Type B pancreatic cell (in vitro differentiated cells): ENCODE measurements around the gene PLA2R1. TPM values are rescaled to one million over a fixed set of nuclear protein-coding genes. Genes with fewer than 3 reads are reported as not detected.
A peak's percentile ranks its signal among the peaks of the same experiment; 100 is the strongest.

Source experiments
- DNase-seq: peaks from one replicate; pipeline ENCODE4 v3.0.0; 2021; ENCODE audit warnings: mixed read lengths; ENCODE audit not compliant: unreplicated experiment; ENCODE audit errors: extremely low spot score
- H3K27ac Mint-ChIP-seq: 2 replicates; pipeline ENCODE4 v1.8.0; 2021; ENCODE audit warnings: mild to moderate bottlenecking, mixed read lengths
- H3K27me3 Mint-ChIP-seq: 2 replicates; pipeline ENCODE4 v1.8.0; 2021; ENCODE audit warnings: mixed read lengths
- H3K36me3 Mint-ChIP-seq: 2 replicates; pipeline ENCODE4 v1.8.0; 2021; ENCODE audit warnings: mixed read lengths
- H3K4me1 Mint-ChIP-seq: one replicate; pipeline ENCODE4 v1.8.0; 2021; ENCODE audit warnings: mixed read lengths; ENCODE audit not compliant: unreplicated experiment
- H3K4me3 Mint-ChIP-seq: 2 replicates; pipeline ENCODE4 v1.8.0; 2021; ENCODE audit warnings: mild to moderate bottlenecking, mixed read lengths
- H3K9me3 Mint-ChIP-seq: 2 replicates; pipeline ENCODE4 v1.8.0; 2021; ENCODE audit warnings: mixed read lengths
- CTCF ChIP-seq: fragments of 200-600 bp; sonication (generic); conservative IDR thresholded peaks from 2 replicates; pipeline ENCODE4 v1.5.0; 2021; ENCODE audit warnings: antibody characterized with exemption, mild to moderate bottlenecking
- total RNA-seq: library from RNA; stranded (reverse); gene quantifications from 2 replicates; pipeline ENCODE4 v1.2.1, GENCODE V29; 2021; ENCODE audit warnings: low replicate concordance

The PLA2R1 gene
- total RNA-seq, 1 donor from 2014 or later = 3.6 TPM

- Mint-ChIP-seq H3K27ac (no peak overlapping the region), H3K36me3 (no peaks in the 10 kb centered on the region), H3K9me3 (peaks cover 3% of the 10 kb centered on the region), H3K27me3 (no peaks in the 10 kb centered on the region), H3K4me1 (peaks cover 10% of the 10 kb centered on the region), H3K4me3 (no peak overlapping the region)
- no peak for TF ChIP-seq CTCF
- no peak for DNase-seq
Measured at GRCh38 chr2:160005476-160005875, 56.9 kb downstream of the PLA2R1 start.

- Mint-ChIP-seq H3K4me1 (peaks cover 12% of the 10 kb centered on the region), H3K36me3 (peaks cover 6% of the 10 kb centered on the region), H3K4me3 (no peak overlapping the region), H3K9me3 (no peaks in the 10 kb centered on the region), H3K27me3 (peaks cover 13% of the 10 kb centered on the region), H3K27ac (no peak overlapping the region)
- peak; percentile 31 for TF ChIP-seq CTCF
- no peak for DNase-seq
Measured at GRCh38 chr2:159998961-159999360, 63.5 kb downstream of the PLA2R1 start.

GRCh38 chr2:159998243-159998642 is 64.2 kb downstream of the PLA2R1 start:
- Mint-ChIP-seq H3K36me3 (peaks cover 6% of the 10 kb centered on the region), H3K27me3 (peaks cover 16% of the 10 kb centered on the region), H3K27ac (no peak overlapping the region), H3K4me3 (no peak overlapping the region), H3K4me1 (peaks cover 12% of the 10 kb centered on the region), H3K9me3 (no peaks in the 10 kb centered on the region)
- TF ChIP-seq CTCF = no peak
- no peak for DNase-seq

GRCh38 chr2:159996792-159997546 is 65.4 kb downstream of the PLA2R1 start:
- H3K9me3 Mint-ChIP-seq = no peaks in the 10 kb centered on the region
- H3K27ac Mint-ChIP-seq = peak overlapping the region; percentile 11
- H3K36me3 Mint-ChIP-seq = peaks cover 6% of the 10 kb centered on the region
- TF ChIP-seq CTCF = peak; percentile 24
- no peak for DNase-seq
- H3K4me1 Mint-ChIP-seq = peaks cover 12% of the 10 kb centered on the region
- peaks cover 16% of the 10 kb centered on the region for H3K27me3 Mint-ChIP-seq
- peak overlapping the region; percentile 0 for H3K4me3 Mint-ChIP-seq

GRCh38 chr2:159995038-159995437 is 67.4 kb downstream of the PLA2R1 start:
- no peak overlapping the region for H3K4me3 Mint-ChIP-seq
- peaks cover 19% of the 10 kb centered on the region for H3K27me3 Mint-ChIP-seq
- no peak for DNase-seq
- H3K27ac Mint-ChIP-seq = no peak overlapping the region
- no peaks in the 10 kb centered on the region for H3K9me3 Mint-ChIP-seq
- H3K4me1 Mint-ChIP-seq = peaks cover 12% of the 10 kb centered on the region
- H3K36me3 Mint-ChIP-seq = peaks cover 6% of the 10 kb centered on the region
- TF ChIP-seq CTCF = no peak
